ENCODE results near the gene ADGRV1.

- TF ChIP-seq POLR2A (IDR thresholded peaks at IDR 0.05) (no peak), CTCF (IDR thresholded peaks at IDR 0.05) (no peak), EP300 (IDR thresholded peaks at IDR 0.05) (no peak)
Measured at GRCh38 chr5:91109634-91110033, 551.0 kb downstream of the ADGRV1 start.
